Stimulated activated CD4-positive, alpha-beta T cell treated with anti-CD3 and anti-CD28 coated beads, Interleukin-1b, Interleukin-23, amount 100 ng/mL, for 4 hours (primary cell): Measurements from ENCODE around the gene LHFPL6.
"Not testable (repeated sequence)": the region's sequence is repeated elsewhere in the genome, so short reads cannot be mapped to it uniquely, and the experiment has no call there.

ENCODE experiments used
- DNase-seq, 2 donors: peaks; one replicate each; pipeline ENCODE4 v3.0.0-alpha.2; 2020; ENCODE audit warnings: low read depth in 2 of 2

LHFPL6 gene

DNA sequence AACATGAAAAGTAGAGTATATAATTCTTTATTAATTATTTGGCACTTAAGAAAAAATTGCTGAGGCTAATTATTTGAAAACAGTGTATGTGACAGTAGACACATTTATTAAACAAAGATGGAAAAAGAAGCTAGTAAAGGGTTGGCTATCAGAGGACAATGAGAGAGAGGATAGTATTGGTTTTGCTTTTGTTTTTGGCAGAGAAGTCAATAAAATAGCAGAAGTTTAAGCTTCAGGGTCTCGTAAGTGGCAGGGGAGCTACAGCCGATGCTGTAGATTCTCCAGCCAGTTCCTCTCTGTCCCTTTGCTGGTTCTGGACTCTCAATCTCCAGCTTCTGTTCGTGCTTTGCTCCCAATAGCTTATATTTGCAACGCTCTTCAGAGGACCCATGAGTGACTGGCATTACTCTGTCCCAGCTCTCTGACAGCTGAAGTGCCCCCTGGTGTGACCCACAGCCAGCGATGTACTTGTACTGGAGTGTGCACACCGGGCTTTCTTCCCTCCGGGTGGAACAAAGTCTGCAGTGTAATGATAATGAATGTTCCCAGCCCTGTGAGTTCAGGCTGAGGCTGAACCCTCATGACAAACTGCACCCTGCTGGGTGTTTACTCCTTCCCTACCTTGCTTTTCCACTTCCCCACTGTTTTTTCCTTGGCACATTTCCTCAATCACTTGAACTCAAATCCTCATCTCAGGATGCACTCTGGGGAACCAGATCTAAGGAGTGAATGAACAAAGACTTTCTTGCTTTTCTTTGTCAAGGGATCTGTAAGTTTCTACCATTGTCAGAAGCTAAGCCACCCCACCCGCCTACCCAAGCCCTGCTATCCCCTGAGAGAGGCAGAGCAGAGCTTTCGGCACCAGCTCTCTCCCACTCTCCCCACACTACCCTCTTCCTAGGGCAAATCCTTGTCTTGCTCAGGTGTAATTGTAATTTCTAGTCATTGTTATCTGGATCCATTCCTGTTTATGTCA is 254.8 kb downstream of the LHFPL6 start:
- no peak for DNase-seq

DNA sequence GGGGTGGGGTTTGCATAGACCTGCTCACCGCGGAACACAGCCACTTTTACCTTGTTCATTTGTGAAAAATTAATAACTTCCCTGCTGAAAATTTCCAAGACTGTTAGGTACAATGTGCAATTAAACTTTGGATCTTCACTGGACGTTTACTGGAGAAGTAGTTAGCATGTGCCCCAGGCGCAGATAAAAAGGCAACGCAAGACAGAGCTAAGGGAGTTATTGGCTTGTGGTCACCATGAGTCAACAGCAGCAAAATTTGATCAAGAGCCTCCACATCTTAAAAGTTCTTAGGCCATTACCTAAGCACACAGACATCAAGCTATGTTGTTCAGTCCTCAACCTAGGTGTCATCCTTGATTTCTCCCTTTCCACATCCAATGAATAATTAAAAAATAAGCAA is 257.0 kb downstream of the LHFPL6 start:
- DNase-seq: no peak

DNA sequence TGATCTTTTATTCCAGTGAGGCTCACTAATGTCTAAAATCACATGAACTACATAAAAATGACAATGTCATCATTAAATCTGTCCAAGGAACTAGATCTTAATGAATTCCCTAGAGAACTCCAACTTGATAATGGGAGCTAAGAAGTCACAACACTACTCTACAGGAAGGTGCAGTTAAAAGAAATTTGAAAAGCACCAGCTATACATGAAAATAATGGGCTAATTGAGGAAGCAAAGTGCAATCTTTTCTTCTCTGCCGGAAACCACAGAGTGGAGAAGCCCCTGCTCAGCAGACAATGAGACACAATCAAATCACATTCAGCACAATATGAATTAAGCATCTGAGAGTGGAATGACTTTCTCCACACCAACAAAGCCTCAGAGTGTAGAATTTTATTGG is 261.7 kb downstream of the LHFPL6 start:
- no peak for DNase-seq

DNA sequence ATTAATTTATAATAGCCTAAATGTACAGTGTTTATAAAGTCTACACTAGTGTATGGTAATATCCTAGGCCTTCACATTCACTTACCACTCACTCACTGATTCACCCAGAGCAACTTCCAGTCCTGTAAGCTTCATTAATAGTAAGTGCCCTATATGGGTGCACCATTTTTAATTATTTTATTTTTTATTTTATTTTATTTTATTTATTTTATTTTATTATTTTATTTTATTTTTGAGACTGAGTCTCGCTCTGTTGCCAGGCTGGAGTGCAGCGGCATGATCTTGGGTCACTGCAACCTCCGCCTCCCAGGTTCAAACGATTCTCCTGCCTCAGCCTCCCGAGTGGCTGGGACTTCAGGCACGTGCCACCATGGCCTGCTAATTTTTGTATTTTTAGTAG is 264.9 kb downstream of the LHFPL6 start:
- not testable (repeated sequence) for DNase-seq

DNA sequence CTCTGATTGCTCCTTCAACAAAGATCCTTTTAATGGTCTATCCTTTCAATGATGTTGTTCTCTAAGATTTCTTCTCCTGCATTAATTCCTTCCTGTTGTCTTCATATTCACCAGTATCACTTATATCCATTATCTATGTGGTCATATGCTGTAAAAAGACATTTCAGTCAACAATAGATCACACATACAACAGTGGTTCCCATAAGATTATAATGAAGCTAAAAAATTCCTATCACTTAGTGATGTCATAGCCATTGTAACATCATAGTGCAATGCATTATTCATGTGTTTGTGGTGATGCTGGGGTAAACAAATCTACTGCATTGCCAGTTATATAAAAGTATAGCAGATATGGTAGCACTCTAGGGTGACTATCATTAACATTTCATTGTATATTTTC is 266.1 kb downstream of the LHFPL6 start:
- no peak for DNase-seq

DNA sequence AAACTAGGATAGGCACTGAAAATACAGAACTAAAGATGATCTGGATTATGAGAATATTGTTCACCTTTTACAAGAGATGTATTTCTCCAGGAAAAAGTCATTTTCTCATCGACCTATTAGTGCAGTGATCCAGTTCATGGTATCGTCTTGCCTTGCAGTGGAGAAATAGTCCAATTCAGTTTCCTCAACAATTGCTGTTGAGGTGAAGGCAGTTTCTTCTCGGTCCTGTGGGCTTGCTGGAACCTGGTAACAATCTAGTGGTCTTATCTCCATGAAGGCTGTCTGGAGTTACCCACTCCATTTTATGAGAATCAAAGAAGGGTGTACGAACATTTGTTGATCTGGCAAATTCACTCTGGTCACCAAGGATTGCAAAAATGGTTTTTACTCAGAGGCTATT is 266.8 kb downstream of the LHFPL6 start:
- DNase-seq: no peak

DNA sequence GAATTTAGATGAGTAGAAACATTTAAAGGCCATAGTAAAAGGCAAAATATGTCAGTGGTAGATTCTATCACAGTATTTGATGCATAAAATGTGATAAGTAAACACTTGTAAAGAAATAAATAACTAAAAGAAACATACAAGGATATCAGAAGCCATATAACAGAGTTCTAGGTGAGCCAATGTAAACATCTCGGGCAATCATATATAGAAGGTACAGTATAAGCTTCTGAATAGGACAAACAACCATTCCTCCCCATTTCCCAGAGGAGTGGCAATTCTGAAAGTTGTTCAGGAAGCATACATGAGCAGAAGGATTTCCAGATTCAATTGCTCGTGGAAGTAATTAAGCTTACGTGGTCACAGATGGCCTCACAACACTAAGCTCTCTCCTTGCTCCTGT is 267.3 kb downstream of the LHFPL6 start:
- no peak for DNase-seq

DNA sequence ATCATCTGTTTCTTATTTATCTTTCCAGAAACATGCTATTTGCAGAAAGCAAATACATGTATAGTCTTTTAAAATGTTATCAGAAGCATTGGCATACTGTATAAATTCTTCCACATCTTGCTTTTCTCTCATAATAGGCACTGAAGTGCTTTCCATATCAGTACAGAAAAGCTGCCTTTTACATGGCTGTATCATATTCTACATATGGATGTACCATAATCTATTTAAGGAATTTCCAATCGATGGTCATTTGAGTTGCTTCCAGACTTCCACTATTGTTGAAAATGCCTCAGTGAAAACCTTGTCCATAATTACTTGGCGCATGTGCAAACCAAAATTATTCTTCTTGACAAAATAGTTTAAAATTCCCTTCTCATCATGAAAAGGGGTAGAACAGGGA is 272.5 kb downstream of the LHFPL6 start:
- DNase-seq: no peak

DNA sequence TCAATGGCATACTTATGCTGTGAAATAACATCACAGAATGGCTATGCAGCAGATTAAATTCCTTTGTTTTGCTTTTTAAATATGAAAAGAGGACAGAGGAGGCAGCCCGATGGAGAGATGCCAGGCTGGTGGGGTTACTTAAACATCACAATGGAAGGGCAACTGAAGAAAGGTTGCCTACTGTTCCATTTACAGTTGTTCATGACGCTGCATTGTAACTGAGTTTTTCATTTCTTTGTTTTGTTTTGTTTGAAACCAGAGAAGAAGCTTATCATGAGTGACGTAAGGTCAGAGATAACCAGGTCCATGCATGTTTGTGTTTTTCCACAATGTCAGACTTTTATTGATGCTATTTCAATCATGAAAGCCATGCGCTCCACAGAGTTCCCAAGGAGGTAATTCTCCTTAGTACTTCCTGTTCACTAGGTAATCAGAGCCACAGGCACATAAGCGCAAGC is 273.8 kb downstream of the LHFPL6 start:
- no peak for DNase-seq

DNA sequence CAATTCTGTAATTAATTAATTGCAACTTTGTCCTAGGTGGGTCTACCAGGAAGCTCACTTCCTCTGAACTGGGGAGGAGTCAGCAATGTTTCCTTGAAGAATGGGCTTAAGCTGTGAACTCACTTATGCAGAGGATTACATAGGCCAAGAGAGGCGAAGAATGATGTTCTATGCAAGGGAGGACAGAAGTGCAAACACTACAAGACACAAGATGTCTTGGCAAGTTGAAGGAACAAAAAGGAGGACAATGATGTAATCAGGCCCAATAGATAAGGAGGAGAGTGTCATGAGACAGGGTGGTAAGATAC is 275.9 kb downstream of the LHFPL6 start:
- DNase-seq: no peak

DNA sequence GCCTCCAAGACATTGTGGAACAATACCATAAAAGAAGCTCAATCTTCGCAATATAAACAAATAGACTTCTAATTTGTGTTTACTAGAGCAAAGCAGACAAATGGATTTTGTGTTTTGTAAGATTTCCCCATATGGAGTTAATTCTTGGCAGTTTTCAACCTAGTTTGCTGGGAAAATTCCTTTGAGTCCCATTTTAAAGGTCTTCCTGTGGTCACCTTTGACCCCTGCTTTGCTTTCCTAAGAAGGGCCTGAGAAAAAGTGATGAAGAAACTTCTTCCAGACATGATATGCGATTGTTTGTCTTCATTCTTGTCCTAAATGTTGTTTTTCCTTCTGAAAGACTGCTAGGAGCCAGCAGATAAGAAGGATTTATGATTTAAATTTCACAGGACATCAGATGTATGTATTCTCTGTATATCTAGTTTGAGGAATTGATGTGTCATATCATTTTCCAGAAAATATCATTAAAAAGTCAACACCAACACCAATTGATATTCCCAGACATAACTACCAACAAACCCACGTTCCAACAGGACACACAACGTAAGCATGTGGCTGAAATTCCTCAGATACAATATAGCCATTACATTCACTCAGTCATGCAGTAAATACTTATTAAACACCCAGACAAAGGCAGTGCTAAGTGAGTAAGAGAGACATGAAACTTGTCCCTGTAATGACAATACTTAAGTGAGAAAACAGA is 276.4 kb downstream of the LHFPL6 start:
- no peak for DNase-seq

DNA sequence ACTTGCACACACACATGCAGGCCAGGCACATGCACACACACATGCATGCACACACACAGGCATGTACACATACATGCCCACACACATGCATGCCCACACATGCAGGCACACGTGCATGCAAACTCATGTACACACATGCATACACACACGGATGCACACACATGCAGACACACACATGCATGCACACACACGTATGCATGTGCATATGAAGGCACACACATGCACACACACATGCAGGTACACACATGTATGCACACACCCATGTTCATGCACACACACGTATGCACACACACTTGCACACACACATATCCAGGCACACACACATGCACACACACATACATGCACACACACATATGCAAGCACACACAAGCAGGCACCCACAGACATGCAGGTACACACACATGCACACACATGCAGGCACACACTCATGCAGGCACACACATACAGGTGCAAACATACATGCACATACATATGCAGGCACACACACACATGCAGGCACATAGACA is 278.1 kb downstream of the LHFPL6 start:
- DNase-seq: no peak

DNA sequence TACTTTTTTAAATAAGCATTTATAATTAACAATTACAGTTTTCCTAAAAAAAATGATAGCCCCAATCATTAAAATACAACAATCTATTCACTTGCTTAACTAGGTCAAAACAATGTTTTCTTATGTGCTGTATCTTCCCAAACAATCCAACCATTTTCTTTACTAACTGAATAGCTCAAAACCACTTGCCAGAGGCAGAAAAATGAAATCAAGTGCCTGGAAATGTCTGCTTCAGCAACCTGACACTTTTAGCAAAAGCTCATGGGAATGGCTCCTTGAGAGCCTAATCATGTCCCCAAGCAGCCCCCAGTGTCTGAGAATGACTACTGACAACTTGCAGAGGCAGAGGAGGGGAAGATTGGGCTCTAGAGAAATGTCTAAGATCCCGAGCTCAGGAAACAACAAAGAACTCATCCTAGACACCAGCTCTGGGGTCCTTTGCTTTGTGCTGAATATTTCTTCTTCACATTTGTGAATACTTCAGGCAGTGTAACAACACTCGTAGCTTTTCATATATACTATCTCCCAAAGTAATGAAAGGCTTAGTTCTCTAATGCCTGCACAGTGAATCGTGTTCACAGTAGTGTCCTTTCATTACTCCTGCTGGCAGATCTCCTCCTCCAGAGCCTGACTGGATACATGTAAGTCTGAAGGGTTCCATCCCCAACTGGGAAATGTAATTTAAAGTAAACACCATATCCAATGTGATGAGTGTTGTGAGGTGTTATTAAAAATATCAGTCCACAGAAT is 280.0 kb downstream of the LHFPL6 start:
- DNase-seq: no peak

DNA sequence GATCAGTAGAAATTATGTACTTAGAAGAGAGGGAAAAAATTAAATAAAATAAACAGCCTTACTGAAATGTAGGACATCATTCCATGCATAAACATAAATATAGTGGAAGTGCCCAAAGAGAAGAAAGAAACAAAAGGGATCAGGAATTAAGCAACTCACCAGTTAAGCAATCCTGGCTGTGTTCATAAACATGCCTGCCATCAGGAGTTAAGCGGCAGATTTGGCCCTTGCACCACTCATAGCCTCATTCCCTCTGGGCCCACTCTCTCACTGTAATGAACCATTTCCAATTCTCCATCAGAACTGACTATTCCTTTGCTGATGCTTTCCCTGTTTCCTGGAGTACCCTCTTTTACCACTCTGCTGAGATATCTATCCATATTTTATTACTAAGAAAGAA is 281.4 kb downstream of the LHFPL6 start:
- no peak for DNase-seq

DNA sequence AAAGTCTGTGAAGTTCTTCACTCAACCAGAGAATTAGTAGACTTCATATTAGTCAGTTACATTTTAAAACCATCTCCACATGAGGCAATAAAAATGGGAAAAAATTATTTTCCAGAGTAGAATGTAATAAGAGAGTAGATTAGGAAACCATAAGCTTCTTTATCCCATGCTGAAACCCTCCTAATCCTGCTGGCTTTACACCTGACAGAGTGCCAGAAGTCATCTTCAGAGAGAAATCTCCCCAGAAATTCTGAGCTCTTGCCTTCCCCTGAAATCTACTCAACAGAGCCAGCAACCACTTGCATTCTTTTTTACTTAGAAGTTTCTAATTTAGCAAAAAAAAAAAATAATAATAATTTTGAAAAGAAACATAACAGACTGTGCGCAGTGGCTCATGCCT is 284.8 kb downstream of the LHFPL6 start:
- DNase-seq: no peak

DNA sequence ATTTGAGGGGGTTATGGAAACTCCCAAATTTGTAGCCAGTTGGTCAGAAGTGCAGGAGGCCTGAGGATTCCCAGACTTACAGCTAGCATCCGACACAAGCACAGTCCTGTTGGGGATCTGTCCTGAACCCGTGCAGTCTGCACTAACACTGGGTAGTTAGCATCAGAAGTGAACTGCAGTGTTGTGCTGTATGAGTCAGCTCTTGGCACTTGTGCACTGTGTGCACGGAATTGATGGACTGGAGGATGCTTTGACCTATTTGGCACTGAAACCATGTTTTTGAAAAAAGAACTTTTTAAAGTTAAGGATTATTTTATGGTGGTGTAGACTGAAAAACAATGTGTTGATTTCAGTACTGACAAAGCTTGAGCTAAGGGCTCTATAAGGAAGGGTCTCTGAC is 285.7 kb downstream of the LHFPL6 start:
- no peak for DNase-seq

DNA sequence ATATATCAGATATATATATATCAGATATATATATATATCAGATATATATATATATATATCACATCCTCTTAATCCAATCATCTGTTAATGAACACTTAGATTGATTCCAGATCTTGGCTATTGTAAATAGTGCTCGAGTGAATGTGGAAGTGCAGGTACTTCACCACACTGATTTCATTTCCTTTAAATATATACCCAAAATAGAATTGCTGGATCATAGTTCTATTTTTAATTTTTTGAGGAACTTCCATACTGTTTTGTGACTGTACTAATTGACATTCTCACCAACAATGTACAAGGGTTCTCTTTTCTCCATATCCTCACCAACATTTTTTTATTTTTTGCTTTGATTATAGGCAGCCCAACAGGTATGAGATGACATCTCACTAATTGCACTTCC is 287.2 kb downstream of the LHFPL6 start:
- DNase-seq: no peak

DNA sequence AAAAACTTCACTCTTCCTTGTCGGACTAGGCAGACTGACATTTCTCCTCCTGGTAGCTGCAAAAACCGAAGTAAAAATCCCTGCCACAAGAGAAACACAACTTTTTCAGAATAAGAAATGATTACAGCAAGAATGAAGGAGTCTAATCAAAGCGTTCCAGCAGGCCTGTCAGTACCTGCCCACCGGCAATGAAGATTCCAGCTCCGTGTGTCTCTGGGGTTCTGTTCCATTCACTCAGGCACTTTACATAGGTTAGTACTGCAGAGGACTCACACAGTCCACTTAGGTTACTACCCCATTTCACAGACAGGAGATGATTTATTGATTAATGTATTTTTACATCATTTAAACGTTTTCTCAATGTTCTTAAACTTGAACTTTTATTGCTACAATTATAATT is 289.3 kb downstream of the LHFPL6 start:
- DNase-seq: no peak

DNA sequence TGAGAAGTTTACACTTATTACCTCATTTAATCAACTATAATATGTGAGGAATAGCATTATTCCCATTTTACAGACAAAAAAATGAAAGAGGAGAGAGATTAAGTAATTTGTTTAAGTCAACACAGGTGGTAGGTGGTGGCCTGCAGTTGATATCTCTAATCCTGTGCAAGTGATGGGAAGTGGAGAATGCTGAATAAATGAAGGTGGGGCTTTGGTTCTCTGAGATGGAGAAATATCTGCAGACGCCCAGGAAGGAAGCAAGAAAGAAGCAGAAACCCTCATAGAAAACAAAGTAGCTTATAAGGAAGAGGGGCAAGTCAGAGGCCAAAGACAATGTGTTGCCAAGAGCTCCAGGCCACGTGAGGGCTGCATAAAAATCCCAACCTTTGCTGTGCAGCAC is 290.4 kb downstream of the LHFPL6 start:
- DNase-seq: no peak

DNA sequence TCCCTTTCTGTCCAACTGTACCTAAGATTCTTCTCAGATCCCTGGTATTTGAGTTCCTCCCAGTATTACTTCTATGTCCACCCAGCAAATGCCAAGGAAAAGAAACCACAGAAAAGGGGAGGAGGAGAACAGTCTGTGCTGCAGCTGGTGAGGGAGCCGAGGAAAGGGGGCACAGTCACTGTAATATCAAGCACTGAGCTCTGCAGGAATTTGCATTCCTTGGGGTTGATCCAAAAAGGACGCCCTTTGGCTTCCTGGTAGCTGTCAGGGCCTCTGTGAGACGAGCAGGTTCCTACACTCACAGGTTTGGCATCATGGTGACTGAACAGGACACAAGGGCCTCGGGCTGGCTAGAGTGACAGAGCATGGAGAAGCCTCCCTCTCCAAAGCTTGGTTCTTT is 291.4 kb downstream of the LHFPL6 start:
- DNase-seq: no peak

DNA sequence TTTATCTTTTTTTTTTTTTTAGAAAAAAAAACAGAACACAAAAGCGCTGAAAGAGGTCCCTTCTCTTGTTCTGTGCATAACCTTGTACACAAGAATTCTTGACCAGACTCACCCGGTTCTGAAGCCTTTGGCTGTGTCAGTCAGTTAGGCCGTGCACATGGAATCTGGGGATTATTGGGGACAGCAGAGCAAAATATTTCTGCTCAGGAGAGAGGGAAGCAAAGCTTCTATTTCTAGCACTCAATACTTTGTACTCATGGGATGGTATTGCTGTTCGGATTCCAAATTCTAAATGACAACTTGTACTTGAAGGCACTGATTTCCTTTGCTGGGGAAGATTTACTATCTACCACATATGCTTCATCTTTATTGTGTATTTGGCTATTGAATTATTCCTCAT is 292.0 kb downstream of the LHFPL6 start:
- DNase-seq: no peak
